HCT116 (cell line): Measurements from ENCODE around the gene PPP1R1A. TPM values are rescaled to one million over a fixed set of nuclear protein-coding genes. Genes with fewer than 3 reads are reported as not detected.

Source experiments
- ATAC-seq: fragments of 200-7000 bp; cut with Tn5 transposase; 2 replicates; pipeline ENCODE4 v1.9.1; 2020; ENCODE audit warnings: mild to moderate bottlenecking, moderate library complexity
- BruUV-seq: library from RNA; stranded (reverse); fragments of 400-500 nt; replicated peaks from 2 replicates; lab custom pipeline; 2021; lab: Mats Ljungman, UMichigan
- CTCF ChIA-PET: fragments of 300-600 bp; sonication (Branson Sonifier 250); formaldehyde crosslinking; loops from one replicate; lab custom pipeline; 2021; ENCODE audit warnings: antibody characterized with exemption; lab: Charles Lee
- POLR2A ChIA-PET: fragments of 300-600, 350-600 bp; sonication (Branson Sonifier 250); formaldehyde crosslinking; loops from one replicate; lab custom pipeline; 2021; ENCODE audit warnings: antibody characterized with exemption; lab: Charles Lee
- RAD21 ChIA-PET, 2 experiments: fragments of 300-600 bp; sonication (Branson Sonifier 250); formaldehyde crosslinking; loops; one replicate each; lab custom pipeline; 2023; ENCODE audit warnings: low total read pairs in 2 of 2; ENCODE audit not compliant: uncharacterized antibody in 2 of 2, unreplicated experiment in 2 of 2, low non-redundant PET in 1 of 2; lab: Charles Lee
- DNase-seq: peaks from one replicate; pipeline ENCODE4 v3.0.0-alpha.2; 2010; ENCODE audit warnings: low read depth, low spot score
- H2AFZ ChIP-seq: fragments of 200-600 bp; shearing (Covaris generic), sonication (generic); 2 replicates; pipeline ENCODE4 v1.6.1; 2017; ENCODE audit warnings: low read depth, mixed run types, mixed read lengths, antibody characterized with exemption, low read length; ENCODE audit not compliant: poor library complexity, severe bottlenecking
- H3K27ac ChIP-seq: 2 replicates; pipeline ENCODE4 v1.5.1; 2012; ENCODE audit warnings: low read depth, low read length
- H3K27me3 ChIP-seq: fragments of 200-600 bp; sonication (generic); 2 replicates; pipeline ENCODE4 v1.6.1; 2016; ENCODE audit warnings: mixed run types, low read length, mixed read lengths; ENCODE audit not compliant: insufficient read depth
- H3K36me3 ChIP-seq, 2 experiments: fragments of 200-500 bp in 1 of 2; fragments of 200-600 bp in 1 of 2; sonication (Bioruptor generic) in 1 of 2; sonication (generic) in 1 of 2; 2 replicates each; pipeline versions ENCODE4 v1.5.1 to v1.6.1; 2014 to 2016; ENCODE audit warnings: low read length in 2 of 2, inconsistent platforms in 1 of 2, mixed read lengths in 1 of 2, mixed run types in 1 of 2; ENCODE audit not compliant: insufficient read depth in 2 of 2, control insufficient read depth in 1 of 2
- H3K4me1 ChIP-seq, 2 experiments: fragments of 200-600 bp in 1 of 2; sonication (generic) in 1 of 2; 2 replicates each; pipeline versions ENCODE4 v1.5.1 to v1.6.1; 2012 to 2017; ENCODE audit warnings: low read length in 2 of 2, inconsistent platforms in 1 of 2, mild to moderate bottlenecking in 1 of 2, mixed read lengths in 1 of 2, mixed run types in 1 of 2, moderate library complexity in 1 of 2; ENCODE audit not compliant: insufficient read depth in 2 of 2, control insufficient read depth in 1 of 2
- H3K4me2 ChIP-seq: fragments of 200-600 bp; sonication (generic); 2 replicates; pipeline ENCODE4 v1.6.1; 2017; ENCODE audit warnings: mixed run types, low read length, mixed read lengths
- H3K4me3 ChIP-seq, 2 experiments: fragments of 200-600 bp in 1 of 2; sonication (generic) in 1 of 2; replicated peaks in 1 of 2; 2 replicates each; pipeline ENCODE4 v1.5.1; 2011 to 2016; ENCODE audit warnings: low read length in 2 of 2, control low read depth in 1 of 2, low read depth in 1 of 2, mild to moderate bottlenecking in 1 of 2, mixed read lengths in 1 of 2, mixed run types in 1 of 2
- H3K79me2 ChIP-seq: fragments of 200-600 bp; sonication (generic); 2 replicates; pipeline ENCODE4 v1.6.1; 2017; ENCODE audit warnings: mild to moderate bottlenecking, mixed run types, low read length, moderate library complexity, mixed read lengths; ENCODE audit not compliant: insufficient read depth
- H3K9ac ChIP-seq: fragments of 200-600 bp; sonication (generic); 2 replicates; pipeline ENCODE4 v1.6.1; 2016; ENCODE audit warnings: low read length, mixed read lengths
- H3K9me2 ChIP-seq: fragments of 200-600 bp; sonication (generic), shearing (Covaris generic); 2 replicates; pipeline ENCODE4 v1.6.1; 2017; ENCODE audit warnings: mixed run types, mild to moderate bottlenecking, moderate library complexity; ENCODE audit not compliant: insufficient read depth
- H3K9me3 ChIP-seq, 2 experiments: fragments of 200-500 bp in 1 of 2; fragments of 200-600 bp in 1 of 2; sonication (Bioruptor generic) in 1 of 2; sonication (generic) in 1 of 2; 2 replicates each; pipeline ENCODE4 v1.6.1; 2014 to 2017; ENCODE audit warnings: low read length in 2 of 2, mixed read lengths in 2 of 2, inconsistent platforms in 1 of 2, low read depth in 1 of 2, mild to moderate bottlenecking in 1 of 2, mixed run types in 1 of 2, moderate library complexity in 1 of 2; ENCODE audit not compliant: control insufficient read depth in 1 of 2, insufficient read depth in 1 of 2
- H4K20me1 ChIP-seq: fragments of 200-600 bp; sonication (generic), shearing (Covaris generic); 2 replicates; pipeline ENCODE4 v1.6.1; 2017; ENCODE audit warnings: mixed run types, mild to moderate bottlenecking, moderate library complexity; ENCODE audit not compliant: insufficient read depth
- CEBPB ChIP-seq: IDR thresholded peaks from 2 replicates; pipeline ENCODE4 v1.6.1; 2012; ENCODE audit warnings: low read depth
- CTCF ChIP-seq, 3 experiments: fragments of 200-600 bp in 1 of 3; sonication (generic) in 1 of 3; IDR thresholded peaks in 2 of 3; conservative IDR thresholded peaks in 1 of 3; 2 replicates each; pipeline ENCODE4 v1.5.1; 2012 to 2017; ENCODE audit warnings: low read depth in 2 of 3, low read length in 2 of 3, antibody characterized with exemption in 1 of 3, borderline replicate concordance in 1 of 3, control low read depth in 1 of 3, mild to moderate bottlenecking in 1 of 3, mixed read lengths in 1 of 3, mixed run types in 1 of 3, moderate library complexity in 1 of 3; ENCODE audit not compliant: insufficient read depth in 1 of 3
- EGR1 ChIP-seq: IDR thresholded peaks from 2 replicates; pipeline ENCODE4 v1.6.1; 2012; ENCODE audit warnings: low read depth
- EZH2phosphoT487 ChIP-seq: fragments of 200-600 bp; IDR thresholded peaks from 2 replicates; pipeline ENCODE4 v1.6.1; 2018; ENCODE audit warnings: antibody characterized with exemption, borderline replicate concordance
- RAD21 ChIP-seq: IDR thresholded peaks from 2 replicates; pipeline ENCODE4 v1.6.1; 2012; ENCODE audit warnings: low read depth, mild to moderate bottlenecking
- ZBTB33 ChIP-seq: IDR thresholded peaks from 2 replicates; pipeline ENCODE4 v1.6.1; 2011; ENCODE audit warnings: mild to moderate bottlenecking, low read length, moderate library complexity; ENCODE audit not compliant: insufficient replicate concordance; ENCODE audit errors: extremely low read depth
- ZFX ChIP-seq: fragments of 450-650 bp; IDR thresholded peaks from 2 replicates; pipeline ENCODE4 v1.6.1; 2017
- ZNF274 ChIP-seq: fragments of 200-500 bp; sonication (Bioruptor generic); IDR thresholded peaks from 2 replicates; pipeline ENCODE4 v1.6.1; 2014; ENCODE audit warnings: mild to moderate bottlenecking, low read depth, low read length, inconsistent platforms
- intact Hi-C: fragments of 100-400 bp; cut with micrococcal nuclease; formaldehyde crosslinking; loops from 2 replicates; pipeline ENCODE4 v1.10.0; 2022
- total RNA-seq: library from RNA; stranded (reverse); gene quantifications from one replicate; pipeline ENCODE4 v1.2.1, GENCODE V29; 2021; ENCODE audit not compliant: unreplicated experiment
- TF ChIP-seq, protein P1 (sequence below): IDR thresholded peaks from 2 replicates; pipeline ENCODE4 v1.6.1; 2012

Gene PPP1R1A
- total RNA-seq, 1 experiment from 2014 or later, result 0.61 TPM

GRCh38 chr12:54631988-54632728 is 43.7 kb upstream of the PPP1R1A start:
- Histone ChIP-seq H3K9ac (no peak overlapping the region), H3K9me2 (no peaks in the 10 kb centered on the region), H3K4me3 (no peak overlapping the region), H3K36me3 (no peaks in the 10 kb centered on the region), H3K4me1 (no peaks in the 10 kb centered on the region), H3K27me3 (peaks cover 24% of the 10 kb centered on the region; the same call in 1 of the 2 replicates), H3K79me2 (no peaks in the 10 kb centered on the region), H3K4me2 (no peak overlapping the region), H4K20me1 (no peaks in the 10 kb centered on the region), H3K9me3 (peaks cover 0 to 3% of the 10 kb centered on the region in 2 experiments; a peak in 2 of 4 replicates), H2AFZ (no peak overlapping the region), H3K27ac (no peak overlapping the region)
- TF ChIP-seq, protein P1, sequence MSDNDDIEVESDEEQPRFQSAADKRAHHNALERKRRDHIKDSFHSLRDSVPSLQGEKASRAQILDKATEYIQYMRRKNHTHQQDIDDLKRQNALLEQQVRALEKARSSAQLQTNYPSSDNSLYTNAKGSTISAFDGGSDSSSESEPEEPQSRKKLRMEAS, result no peak
- TF ChIP-seq CTCF (IDR thresholded peaks at IDR 0.05 in 2 of 3, conservative IDR thresholded peaks at IDR 0.05 in 1 of 3; ENCODE audit: borderline replicate concordance in 1 of 3, insufficient read depth in 1 of 3, low read depth in 2 of 3, low read length in 2 of 3), result peak; percentile 8 to 53 (median 35); a peak in 3 of 6 replicates
- peak; percentile 85 for ATAC-seq
- POLR2A ChIA-PET, result no interaction called here
- intact Hi-C loops, result no loop called here
- CTCF ChIA-PET, result no interaction called here
- BruUV-seq, result no TSS peak
- RAD21 ChIA-PET, result no interaction called here
- DNase-seq, result no peak

DNA sequence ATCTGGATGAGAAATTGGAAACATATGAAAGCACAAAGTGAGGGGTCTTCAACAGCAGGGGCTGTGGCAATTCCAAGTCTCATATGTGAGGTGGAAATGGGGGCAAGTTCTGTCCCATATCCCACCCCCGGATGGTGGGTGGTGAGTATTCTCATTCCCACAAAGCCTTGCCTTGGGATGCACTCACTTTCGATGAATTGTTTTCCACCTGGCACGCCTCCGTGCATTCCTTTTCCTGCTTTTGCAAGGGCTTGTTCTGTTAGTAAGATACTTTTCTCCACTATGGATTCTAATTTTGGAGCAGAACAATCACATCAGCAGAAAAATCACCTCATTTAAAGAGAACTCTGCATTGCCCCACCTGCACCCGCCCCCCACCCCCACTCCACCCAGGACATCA is 43.1 kb upstream of the PPP1R1A start:
- no peaks in the 10 kb centered on the region for H3K4me1 ChIP-seq
- H3K27me3 ChIP-seq, result peaks cover 24% of the 10 kb centered on the region; the same call in 1 of the 2 replicates
- no peak for ATAC-seq
- H3K9me2 ChIP-seq, result no peaks in the 10 kb centered on the region
- intact Hi-C loops, result no loop called here
- CTCF ChIA-PET, result no interaction called here
- no peaks in the 10 kb centered on the region for H4K20me1 ChIP-seq
- POLR2A ChIA-PET, result no interaction called here
- H3K27ac ChIP-seq, result no peak overlapping the region
- BruUV-seq, result no TSS peak
- H3K9ac ChIP-seq, result no peak overlapping the region
- H3K9me3 ChIP-seq, result peaks cover 0 to 3% of the 10 kb centered on the region in 2 experiments; a peak in 2 of 4 replicates
- H3K79me2 ChIP-seq, result no peaks in the 10 kb centered on the region
- DNase-seq, result no peak
- RAD21 ChIA-PET, result no interaction called here
- H3K36me3 ChIP-seq, result no peaks in the 10 kb centered on the region
- TF ChIP-seq EZH2phosphoT487, result no peak
- TF ChIP-seq CEBPB, result no peak
- TF ChIP-seq ZBTB33, result no peak
- no peak for TF ChIP-seq RAD21
- no peak for TF ChIP-seq ZNF274
- no peak for TF ChIP-seq EGR1
- no peak for TF ChIP-seq ZFX
- TF ChIP-seq, all 23 proteins: peak for 0
- Histone ChIP-seq H2AFZ (no peak overlapping the region), H3K4me2 (no peak overlapping the region), H3K4me3 (no peak overlapping the region)
